ENCODE data around the gene CENPF.

The CENPF gene

GRCh38 chr1:214708321-214708955 is 105.4 kb downstream of the CENPF start:
- no peak for DNase-seq (ENCODE audit: low spot score)

GRCh38 chr1:214709241-214709640 is 106.2 kb downstream of the CENPF start:
- no peak for DNase-seq (ENCODE audit: low spot score)

- no peak for DNase-seq (ENCODE audit: low spot score)
Observed at GRCh38 chr1:214712737-214713136, 109.7 kb downstream of the CENPF start.

Data from cerebellar cortex (tissue), 1 donor.